HepG2 (cell line): ENCODE measurements around the gene GATD1. TPM values are rescaled to one million over a fixed set of nuclear protein-coding genes. Genes with fewer than 3 reads are reported as not detected.

Experiments
- ADNP ChIP-seq: sonication (generic); formaldehyde crosslinking; IDR thresholded peaks from 2 replicates; pipeline ENCODE4 v1.4.0; 2020; ENCODE audit warnings: missing genetic modification reagents
- HMGA1 ChIP-seq: sonication (generic); formaldehyde crosslinking; conservative IDR thresholded peaks from 2 replicates; pipeline ENCODE4 v1.4.0; 2020; ENCODE audit warnings: missing genetic modification reagents
- KDM2A ChIP-seq: sonication (generic); formaldehyde crosslinking; IDR thresholded peaks from 2 replicates; pipeline ENCODE4 v1.4.0; 2020; ENCODE audit warnings: low read depth, missing genetic modification reagents, borderline replicate concordance
- KDM5B ChIP-seq: sonication (generic); formaldehyde crosslinking; IDR thresholded peaks from 2 replicates; pipeline ENCODE4 v1.4.0; 2020; ENCODE audit warnings: missing genetic modification reagents, mild to moderate bottlenecking, borderline replicate concordance
- MIER3 ChIP-seq: IDR thresholded peaks from 2 replicates; pipeline ENCODE4 v1.6.1; 2016; ENCODE audit warnings: missing compliant biosample characterization, borderline replicate concordance
- POLR2G ChIP-seq: fragments of 200-400 bp; formaldehyde crosslinking; IDR thresholded peaks from 2 replicates; pipeline ENCODE4 v1.6.1; 2018; ENCODE audit warnings: mild to moderate bottlenecking, low read depth, low read length, moderate library complexity
- RBFOX2 ChIP-seq: fragments of 200-400 bp; formaldehyde crosslinking; IDR thresholded peaks from 2 replicates; pipeline ENCODE4 v1.6.1; 2017; ENCODE audit warnings: low read depth, mild to moderate bottlenecking, low read length
- RBM22 ChIP-seq: fragments of 200-400 bp; formaldehyde crosslinking; optimal IDR thresholded peaks from 2 replicates; pipeline ENCODE3; 2017; ENCODE audit warnings: mild to moderate bottlenecking, low read length, moderate library complexity
- SMAD9 ChIP-seq: sonication (generic); formaldehyde crosslinking; IDR thresholded peaks from 2 replicates; pipeline ENCODE4 v1.5.1; 2020; ENCODE audit warnings: mild to moderate bottlenecking, missing genetic modification reagents
- TIGD3 ChIP-seq: sonication (generic); formaldehyde crosslinking; IDR thresholded peaks from 2 replicates; pipeline ENCODE4 v1.5.1; 2020; ENCODE audit warnings: mild to moderate bottlenecking, missing genetic modification reagents, borderline replicate concordance
- ZBTB20 ChIP-seq: sonication (generic); formaldehyde crosslinking; IDR thresholded peaks from 2 replicates; pipeline ENCODE4 v1.8.1; 2023; ENCODE audit warnings: missing genetic modification reagents, low read depth, mild to moderate bottlenecking, borderline replicate concordance
- ZNF326 ChIP-seq: sonication (generic); formaldehyde crosslinking; IDR thresholded peaks from 2 replicates; pipeline ENCODE4 v1.4.0; 2020; ENCODE audit warnings: missing genetic modification reagents, borderline replicate concordance
- ZNF615 ChIP-seq: sonication (generic); formaldehyde crosslinking; IDR thresholded peaks from 2 replicates; pipeline ENCODE4 v1.5.0; 2020; ENCODE audit warnings: mild to moderate bottlenecking, missing genetic modification reagents, borderline replicate concordance
- ZNF672 ChIP-seq: sonication (generic); formaldehyde crosslinking; IDR thresholded peaks from 2 replicates; pipeline ENCODE4 v1.8.1; 2022; ENCODE audit warnings: missing genetic modification reagents
- ZNF75D ChIP-seq: sonication (generic); formaldehyde crosslinking; IDR thresholded peaks from 2 replicates; pipeline ENCODE4 v1.8.1; 2023; ENCODE audit warnings: missing genetic modification reagents, mild to moderate bottlenecking, borderline replicate concordance
- polyA plus RNA-seq, 8 experiments: library from polyadenylated mRNA; depleted of rRNA in 3 of 8; stranded (reverse) in 7 of 8; unstranded in 1 of 8; fragments of >200 nt; fragmentation: Illumina TruSeq in 4 of 8; extraction: Trizol in 4 of 8; gene quantifications; 2 replicates each; pipeline versions ENCODE4 v1.2.1 to v1.2.3, GENCODE V29; 2011 to 2016; ENCODE audit warnings: low read depth in 4 of 8, missing spikeins in 1 of 8, mixed read lengths in 1 of 8; ENCODE audit not compliant: insufficient read depth in 1 of 8
- total RNA-seq, 5 experiments: library from RNA; depleted of rRNA; stranded (reverse); fragments of >200 nt; fragmentation: Illumina TruSeq; extraction: Trizol; gene quantifications; 2 replicates each; pipeline ENCODE4 v1.2.3, GENCODE V29; 2016; ENCODE audit warnings: low read depth in 1 of 5
- TF ChIP-seq, protein P1 (sequence below): sonication (generic); formaldehyde crosslinking; IDR thresholded peaks from 2 replicates; pipeline ENCODE4 v1.4.0; 2020; ENCODE audit warnings: mild to moderate bottlenecking, missing genetic modification reagents
- TF ChIP-seq, protein P2 (sequence below): sonication (generic); formaldehyde crosslinking; IDR thresholded peaks from 2 replicates; pipeline ENCODE4; 2020; ENCODE audit warnings: missing genetic modification reagents, mild to moderate bottlenecking, borderline replicate concordance
- TF ChIP-seq, protein P3 (sequence below): sonication (generic); formaldehyde crosslinking; IDR thresholded peaks from 2 replicates; pipeline ENCODE4 v1.5.1; 2020; ENCODE audit warnings: mild to moderate bottlenecking, moderate library complexity, missing genetic modification reagents
- TF ChIP-seq, protein P4 (sequence below): sonication (generic); formaldehyde crosslinking; IDR thresholded peaks from 2 replicates; pipeline ENCODE4 v1.8.1; 2023; ENCODE audit warnings: missing genetic modification reagents, inconsistent platforms, borderline replicate concordance

The GATD1 gene
- total and polyA plus RNA-seq, 2 of the 13 experiments (the other 11 are each of a cell fraction or from before 2014, with no cell fraction given), result 31.3 to 60.5 TPM

GRCh38 chr11:763549-764321 lies 13.6 kb downstream of the GATD1 start (continued):
- TF ChIP-seq HMGA1 (CRISPR knock-in tag) (no peak), ZNF615 (CRISPR knock-in tag) (no peak), RBFOX2 (peak; percentile 59; the same call in 1 of the 2 replicates), MIER3 (CRISPR knock-in tag) (no peak), ADNP (CRISPR knock-in tag) (no peak), KDM2A (CRISPR knock-in tag) (0 out of 2 replicates have a peak, but pooled peaks have one; percentile 17), TIGD3 (no peak), POLR2G (peak; percentile 56; the same call in 1 of the 2 replicates), KDM5B (CRISPR knock-in tag) (no peak), SMAD9 (no peak), ZNF75D (CRISPR knock-in tag) (no peak), ZNF672 (CRISPR knock-in tag) (no peak), RBM22 (peak; percentile 80), ZBTB20 (CRISPR knock-in tag) (no peak), ZNF326 (CRISPR knock-in tag) (peak; percentile 65; the same call in 1 of the 2 replicates)
- TF ChIP-seq, protein P1, sequence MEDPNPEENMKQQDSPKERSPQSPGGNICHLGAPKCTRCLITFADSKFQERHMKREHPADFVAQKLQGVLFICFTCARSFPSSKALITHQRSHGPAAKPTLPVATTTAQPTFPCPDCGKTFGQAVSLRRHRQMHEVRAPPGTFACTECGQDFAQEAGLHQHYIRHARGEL, result no peak
- TF ChIP-seq, protein P2, sequence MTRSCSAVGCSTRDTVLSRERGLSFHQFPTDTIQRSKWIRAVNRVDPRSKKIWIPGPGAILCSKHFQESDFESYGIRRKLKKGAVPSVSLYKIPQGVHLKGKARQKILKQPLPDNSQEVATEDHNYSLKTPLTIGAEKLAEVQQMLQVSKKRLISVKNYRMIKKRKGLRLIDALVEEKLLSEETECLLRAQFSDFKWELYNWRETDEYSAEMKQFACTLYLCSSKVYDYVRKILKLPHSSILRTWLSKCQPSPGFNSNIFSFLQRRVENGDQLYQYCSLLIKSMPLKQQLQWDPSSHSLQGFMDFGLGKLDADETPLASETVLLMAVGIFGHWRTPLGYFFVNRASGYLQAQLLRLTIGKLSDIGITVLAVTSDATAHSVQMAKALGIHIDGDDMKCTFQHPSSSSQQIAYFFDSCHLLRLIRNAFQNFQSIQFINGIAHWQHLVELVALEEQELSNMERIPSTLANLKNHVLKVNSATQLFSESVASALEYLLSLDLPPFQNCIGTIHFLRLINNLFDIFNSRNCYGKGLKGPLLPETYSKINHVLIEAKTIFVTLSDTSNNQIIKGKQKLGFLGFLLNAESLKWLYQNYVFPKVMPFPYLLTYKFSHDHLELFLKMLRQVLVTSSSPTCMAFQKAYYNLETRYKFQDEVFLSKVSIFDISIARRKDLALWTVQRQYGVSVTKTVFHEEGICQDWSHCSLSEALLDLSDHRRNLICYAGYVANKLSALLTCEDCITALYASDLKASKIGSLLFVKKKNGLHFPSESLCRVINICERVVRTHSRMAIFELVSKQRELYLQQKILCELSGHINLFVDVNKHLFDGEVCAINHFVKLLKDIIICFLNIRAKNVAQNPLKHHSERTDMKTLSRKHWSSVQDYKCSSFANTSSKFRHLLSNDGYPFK (CRISPR knock-in tag), result no peak
- TF ChIP-seq, protein P3, sequence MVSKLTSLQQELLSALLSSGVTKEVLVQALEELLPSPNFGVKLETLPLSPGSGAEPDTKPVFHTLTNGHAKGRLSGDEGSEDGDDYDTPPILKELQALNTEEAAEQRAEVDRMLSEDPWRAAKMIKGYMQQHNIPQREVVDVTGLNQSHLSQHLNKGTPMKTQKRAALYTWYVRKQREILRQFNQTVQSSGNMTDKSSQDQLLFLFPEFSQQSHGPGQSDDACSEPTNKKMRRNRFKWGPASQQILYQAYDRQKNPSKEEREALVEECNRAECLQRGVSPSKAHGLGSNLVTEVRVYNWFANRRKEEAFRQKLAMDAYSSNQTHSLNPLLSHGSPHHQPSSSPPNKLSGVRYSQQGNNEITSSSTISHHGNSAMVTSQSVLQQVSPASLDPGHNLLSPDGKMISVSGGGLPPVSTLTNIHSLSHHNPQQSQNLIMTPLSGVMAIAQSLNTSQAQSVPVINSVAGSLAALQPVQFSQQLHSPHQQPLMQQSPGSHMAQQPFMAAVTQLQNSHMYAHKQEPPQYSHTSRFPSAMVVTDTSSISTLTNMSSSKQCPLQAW (CRISPR knock-in tag), result no peak
- TF ChIP-seq, protein P4, sequence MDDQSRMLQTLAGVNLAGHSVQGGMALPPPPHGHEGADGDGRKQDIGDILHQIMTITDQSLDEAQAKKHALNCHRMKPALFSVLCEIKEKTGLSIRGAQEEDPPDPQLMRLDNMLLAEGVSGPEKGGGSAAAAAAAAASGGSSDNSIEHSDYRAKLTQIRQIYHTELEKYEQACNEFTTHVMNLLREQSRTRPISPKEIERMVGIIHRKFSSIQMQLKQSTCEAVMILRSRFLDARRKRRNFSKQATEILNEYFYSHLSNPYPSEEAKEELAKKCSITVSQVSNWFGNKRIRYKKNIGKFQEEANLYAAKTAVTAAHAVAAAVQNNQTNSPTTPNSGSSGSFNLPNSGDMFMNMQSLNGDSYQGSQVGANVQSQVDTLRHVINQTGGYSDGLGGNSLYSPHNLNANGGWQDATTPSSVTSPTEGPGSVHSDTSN, result no peak
